GM12873 (cell line): ENCODE results near the gene AAR2.

ENCODE experiments used
- TF ChIP-seq, protein P1 (sequence below): IDR thresholded peaks from 2 replicates; pipeline ENCODE4 v1.5.1; 2012; ENCODE audit warnings: low read depth, mild to moderate bottlenecking, moderate library complexity, low read length, control low read depth; ENCODE audit not compliant: insufficient read depth; ENCODE audit errors: missing control alignments

The AAR2 gene

DNA sequence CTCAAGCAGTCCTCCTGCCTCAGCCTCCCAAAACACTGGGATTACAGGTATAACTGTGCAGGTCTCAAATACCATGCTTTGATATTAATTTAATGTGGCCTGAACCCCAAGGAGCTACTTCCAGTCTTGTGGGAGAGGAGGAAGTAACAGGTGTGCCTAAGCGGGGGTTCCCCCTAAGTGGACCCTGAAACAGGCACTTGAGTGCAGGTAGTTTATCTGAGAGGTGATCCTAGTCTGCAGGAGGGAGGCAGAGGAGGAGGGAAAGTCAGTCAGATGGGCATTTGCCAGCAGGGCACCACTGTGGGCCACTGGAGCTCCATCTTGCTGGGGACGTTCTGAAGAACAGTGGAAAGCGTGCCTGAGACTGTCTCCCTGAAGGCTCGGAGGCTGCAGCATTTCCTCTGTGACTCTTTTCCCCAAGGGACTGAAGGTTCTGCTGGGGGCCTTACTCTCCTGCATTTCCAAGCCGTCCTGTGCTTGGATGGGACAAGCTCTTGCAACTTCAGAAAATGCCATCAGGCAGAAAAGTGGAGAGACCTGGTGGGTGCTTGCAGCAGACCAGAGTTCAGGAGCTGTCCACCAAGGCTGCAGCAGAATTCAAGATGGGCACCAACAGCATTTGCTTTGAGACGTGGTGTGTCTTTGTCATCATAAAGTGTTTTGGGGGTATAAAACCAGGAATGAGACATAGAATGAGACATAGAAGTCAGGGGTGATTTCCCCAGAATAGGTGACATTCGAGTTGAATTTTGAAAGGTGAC, 65.3 kb downstream of the AAR2 start:
- TF ChIP-seq, protein P1, sequence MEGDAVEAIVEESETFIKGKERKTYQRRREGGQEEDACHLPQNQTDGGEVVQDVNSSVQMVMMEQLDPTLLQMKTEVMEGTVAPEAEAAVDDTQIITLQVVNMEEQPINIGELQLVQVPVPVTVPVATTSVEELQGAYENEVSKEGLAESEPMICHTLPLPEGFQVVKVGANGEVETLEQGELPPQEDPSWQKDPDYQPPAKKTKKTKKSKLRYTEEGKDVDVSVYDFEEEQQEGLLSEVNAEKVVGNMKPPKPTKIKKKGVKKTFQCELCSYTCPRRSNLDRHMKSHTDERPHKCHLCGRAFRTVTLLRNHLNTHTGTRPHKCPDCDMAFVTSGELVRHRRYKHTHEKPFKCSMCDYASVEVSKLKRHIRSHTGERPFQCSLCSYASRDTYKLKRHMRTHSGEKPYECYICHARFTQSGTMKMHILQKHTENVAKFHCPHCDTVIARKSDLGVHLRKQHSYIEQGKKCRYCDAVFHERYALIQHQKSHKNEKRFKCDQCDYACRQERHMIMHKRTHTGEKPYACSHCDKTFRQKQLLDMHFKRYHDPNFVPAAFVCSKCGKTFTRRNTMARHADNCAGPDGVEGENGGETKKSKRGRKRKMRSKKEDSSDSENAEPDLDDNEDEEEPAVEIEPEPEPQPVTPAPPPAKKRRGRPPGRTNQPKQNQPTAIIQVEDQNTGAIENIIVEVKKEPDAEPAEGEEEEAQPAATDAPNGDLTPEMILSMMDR: no peak

DNA sequence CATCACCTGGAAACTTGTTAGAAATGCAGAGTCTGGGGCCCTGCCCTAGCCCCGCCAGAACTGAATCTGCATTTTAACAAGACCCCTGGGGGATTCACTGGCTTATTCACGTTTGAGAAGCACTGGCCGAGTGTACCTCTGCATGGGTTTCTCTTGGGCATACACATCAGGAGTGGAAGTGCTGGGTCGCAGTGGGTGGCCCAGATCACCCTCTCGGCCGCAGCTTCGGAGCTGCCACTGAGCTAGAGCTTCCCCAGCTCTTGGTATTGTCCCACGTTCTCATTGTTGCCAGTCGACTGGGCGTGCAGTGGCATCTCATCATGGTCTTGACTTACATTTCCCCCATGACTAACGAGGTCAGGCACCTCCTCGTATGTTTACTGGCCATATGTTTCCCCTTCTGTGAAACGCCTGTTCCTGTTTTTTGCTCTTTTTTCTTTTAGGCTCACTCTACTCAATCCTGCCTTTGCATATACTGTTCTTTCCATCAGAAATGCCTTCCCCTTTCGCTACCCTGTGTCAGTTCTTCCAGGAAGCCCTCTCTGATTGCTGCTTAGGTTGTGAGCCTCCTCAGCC, 66.8 kb downstream of the AAR2 start:
- TF ChIP-seq, protein P1: no peak

DNA sequence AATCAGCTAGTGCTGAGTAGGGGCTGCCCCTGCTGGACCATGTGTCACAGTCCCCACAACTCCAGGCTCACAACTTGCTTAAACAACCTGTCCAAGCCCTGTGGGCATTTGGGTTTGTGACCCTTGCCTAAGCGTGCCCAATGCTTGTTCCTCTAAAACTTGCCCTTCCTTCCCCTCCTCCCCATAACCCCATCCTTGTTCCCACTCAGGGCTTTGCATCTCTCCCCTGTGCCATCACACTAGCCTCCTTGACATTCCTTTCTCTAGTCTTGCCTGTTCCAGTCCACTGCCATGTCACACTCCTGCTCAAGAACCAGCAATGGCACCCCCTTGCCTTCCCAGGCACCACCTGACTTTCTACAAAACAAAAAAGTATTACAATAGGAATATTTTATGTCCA, 67.6 kb downstream of the AAR2 start:
- TF ChIP-seq, protein P1: no peak

DNA sequence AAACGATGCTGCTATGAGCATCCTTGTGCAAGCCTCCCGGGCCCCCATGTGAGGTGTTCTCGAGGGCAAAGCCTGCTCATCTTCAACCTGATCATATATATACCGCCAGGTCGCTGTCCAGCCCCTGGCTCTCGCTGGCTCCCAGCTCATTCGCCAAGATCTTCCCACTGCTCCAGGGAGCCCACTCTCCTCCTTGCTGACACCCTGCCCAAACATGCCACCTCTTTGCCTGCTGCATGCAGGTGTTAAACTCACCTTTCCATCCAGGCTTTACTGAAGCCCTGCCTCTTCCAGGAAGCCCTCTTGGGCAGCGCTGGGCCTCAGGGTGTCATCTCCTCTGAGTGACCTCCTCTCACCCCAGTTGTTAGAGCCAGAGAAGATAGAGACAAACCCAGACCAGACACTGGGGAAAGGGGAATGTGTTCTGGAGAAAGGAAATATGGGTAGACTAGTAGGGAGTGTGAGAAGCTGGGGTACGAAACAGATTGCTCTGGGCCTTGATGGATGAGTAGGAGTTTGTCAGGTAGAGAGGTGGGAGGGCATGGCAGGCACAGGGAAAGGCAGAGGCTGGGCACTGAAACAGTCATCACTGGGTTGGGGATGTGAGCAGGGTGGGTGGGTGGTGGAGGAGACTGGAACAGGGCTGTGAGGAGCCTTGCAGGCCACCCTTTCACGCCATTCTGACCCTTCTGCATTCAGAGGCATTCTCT, 68.7 kb downstream of the AAR2 start:
- TF ChIP-seq, protein P1: no peak

DNA sequence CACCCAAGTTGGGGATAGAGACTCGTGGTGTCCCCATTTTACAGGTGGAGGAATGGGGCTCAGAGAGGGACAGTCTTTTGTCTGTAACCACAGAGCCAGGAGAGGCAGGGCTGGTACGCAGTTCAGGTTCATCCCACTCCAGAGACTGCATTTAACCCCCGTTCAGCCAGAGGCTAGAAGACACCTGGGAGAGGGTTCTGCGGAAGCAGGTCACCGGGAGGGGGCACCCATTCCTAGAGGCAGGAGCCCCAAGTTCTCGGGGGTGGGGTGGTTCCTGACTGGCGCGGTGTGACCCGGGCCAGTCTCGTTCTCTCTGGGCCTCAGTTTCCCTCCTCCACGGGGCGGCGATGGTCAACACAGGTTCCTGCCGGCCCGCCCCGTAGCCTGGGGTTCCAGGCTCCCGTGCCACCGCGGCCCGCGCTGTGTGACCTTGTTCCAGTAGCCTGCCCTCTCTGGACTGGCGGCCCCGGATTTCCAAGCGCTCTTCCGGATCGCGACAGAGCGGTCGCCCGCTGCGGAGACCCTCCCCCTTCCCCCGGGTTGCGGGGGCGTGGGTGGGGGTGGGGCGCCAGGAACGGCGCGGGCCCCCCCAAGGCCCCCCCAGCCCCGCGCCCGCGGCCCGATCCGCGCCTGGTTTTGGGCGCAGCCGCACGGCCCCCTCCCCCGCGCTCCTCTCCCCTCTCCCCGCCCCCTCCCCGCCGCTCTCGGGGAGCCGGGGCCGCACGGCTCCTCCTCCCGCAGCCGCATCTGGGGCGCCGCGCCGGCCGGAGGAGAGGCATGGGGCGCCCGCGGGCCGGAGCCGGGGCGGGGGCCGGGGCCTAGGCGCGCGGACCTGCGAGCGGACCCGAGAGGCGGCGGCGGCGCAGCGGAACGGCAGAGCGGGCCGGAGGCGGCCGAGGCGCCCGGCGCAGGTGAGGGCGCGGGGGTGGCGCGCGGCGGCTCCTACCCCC, 69.6 kb downstream of the AAR2 start, which contains the start of gene DLGAP4:
Gene DLGAP4, plus strand, starts transcription at position 738 of the 950 bp plus-strand sequence. CDS start 125,379 bp downstream, outside the sequence.
- TF ChIP-seq, protein P1: no peak
